Neural cell (in vitro differentiated cells): ENCODE data around the gene GPR25. TPM values are rescaled to one million over a fixed set of nuclear protein-coding genes. Genes with fewer than 3 reads are reported as not detected.

Experiments
- H2AFZ ChIP-seq: fragments of 200-600, 300-800 bp; sonication (generic), shearing (Covaris generic); 2 replicates; pipeline ENCODE4 v1.6.0; 2014; ENCODE audit warnings: low read depth, mild to moderate bottlenecking, antibody characterized with exemption, low read length, moderate library complexity
- H3F3A ChIP-seq: fragments of 200-600 bp; shearing (Covaris generic); 2 replicates; pipeline ENCODE4 v1.6.1; 2016; ENCODE audit warnings: mild to moderate bottlenecking, moderate library complexity, mixed read lengths, antibody characterized with exemption, low read length; ENCODE audit not compliant: insufficient read depth, poor library complexity, severe bottlenecking
- H3K27ac ChIP-seq: fragments of 200-600, 300-800 bp; sonication (generic), shearing (Covaris generic); 2 replicates; pipeline ENCODE4 v1.5.1; 2014; ENCODE audit warnings: mild to moderate bottlenecking, low read length, moderate library complexity
- H3K27me3 ChIP-seq: fragments of 300-800, 200-600 bp; sonication (generic), shearing (Covaris generic); 2 replicates; pipeline ENCODE4 v1.6.0; 2014; ENCODE audit warnings: mild to moderate bottlenecking, low read depth, low read length, moderate library complexity; ENCODE audit not compliant: insufficient read depth
- H3K36me3 ChIP-seq: fragments of 300-800, 200-600 bp; sonication (generic), shearing (Covaris generic); 2 replicates; pipeline ENCODE4 v1.5.1; 2014; ENCODE audit warnings: mild to moderate bottlenecking, antibody characterized with exemption, low read length, moderate library complexity; ENCODE audit not compliant: insufficient read depth
- H3K4me2 ChIP-seq: fragments of 300-800, 200-600 bp; sonication (generic), shearing (Covaris generic); 2 replicates; pipeline ENCODE4 v1.6.0; 2014; ENCODE audit warnings: mild to moderate bottlenecking, low read length
- H3K4me3 ChIP-seq: fragments of 300-800, 200-600 bp; sonication (generic), shearing (Covaris generic); 2 replicates; pipeline ENCODE4 v1.5.1; 2014; ENCODE audit warnings: mild to moderate bottlenecking, low read length, moderate library complexity
- H3K79me2 ChIP-seq: fragments of 200-600 bp; shearing (Covaris generic); replicated peaks from 2 replicates; pipeline ENCODE4 v1.6.0; 2014; ENCODE audit warnings: mild to moderate bottlenecking, low read length, moderate library complexity; ENCODE audit not compliant: insufficient read depth
- H3K9ac ChIP-seq: fragments of 300-800, 200-600 bp; sonication (generic), shearing (Covaris generic); 2 replicates; pipeline ENCODE4 v1.6.1; 2016; ENCODE audit warnings: mild to moderate bottlenecking, low read length, mixed read lengths
- H3K9me2 ChIP-seq: fragments of 200-600 bp; shearing (Covaris generic); 2 replicates; pipeline ENCODE4 v1.6.1; 2016; ENCODE audit warnings: mild to moderate bottlenecking, low read length, mixed read lengths; ENCODE audit not compliant: insufficient read depth
- H3K9me3 ChIP-seq: fragments of 200-600, 300-800 bp; sonication (generic), shearing (Covaris generic); 2 replicates; pipeline ENCODE4 v1.6.1; 2016; ENCODE audit warnings: mild to moderate bottlenecking, mixed run types, low read length, moderate library complexity, mixed read lengths
- H4K20me1 ChIP-seq: fragments of 200-600 bp; shearing (Covaris generic); 2 replicates; pipeline ENCODE4 v1.6.1; 2016; ENCODE audit warnings: mild to moderate bottlenecking, mixed run types; ENCODE audit not compliant: insufficient read depth
- EP300 ChIP-seq: fragments of 450-650 bp; conservative IDR thresholded peaks from 2 replicates; pipeline ENCODE4 v1.6.1; 2014; ENCODE audit warnings: antibody characterized with exemption, mild to moderate bottlenecking, moderate library complexity; ENCODE audit not compliant: poor library complexity, severe bottlenecking
- EZH2 ChIP-seq: fragments of 200-600, 300-800 bp; shearing (Covaris generic), sonication (generic); IDR thresholded peaks from 2 replicates; pipeline ENCODE4 v1.6.1; 2014; ENCODE audit warnings: antibody characterized with exemption, low read length, borderline replicate concordance, mild to moderate bottlenecking; ENCODE audit not compliant: insufficient read depth, poor library complexity, severe bottlenecking
- MXI1 ChIP-seq: fragments of 450-650 bp; conservative IDR thresholded peaks from 2 replicates; pipeline ENCODE4 v1.6.1; 2014; ENCODE audit warnings: antibody characterized with exemption, mild to moderate bottlenecking; ENCODE audit not compliant: poor library complexity, severe bottlenecking
- POLR2AphosphoS5 ChIP-seq: IDR thresholded peaks from 2 replicates; pipeline ENCODE4 v1.6.1; 2012
- RAD21 ChIP-seq: fragments of 450-650 bp; conservative IDR thresholded peaks from 2 replicates; pipeline ENCODE4 v1.6.1; 2014; ENCODE audit warnings: antibody characterized with exemption, mild to moderate bottlenecking, moderate library complexity
- SMC3 ChIP-seq: fragments of 450-650 bp; conservative IDR thresholded peaks from 2 replicates; pipeline ENCODE4 v1.6.1; 2014; ENCODE audit warnings: antibody characterized with exemption, mild to moderate bottlenecking, moderate library complexity; ENCODE audit not compliant: poor library complexity
- TAF1 ChIP-seq: IDR thresholded peaks from 2 replicates; pipeline ENCODE4 v1.6.1; 2012; ENCODE audit warnings: low read depth
- polyA plus RNA-seq: library from polyadenylated mRNA; depleted of rRNA; stranded (reverse); fragments of >200 nt; gene quantifications from 2 replicates; pipeline ENCODE4 v1.2.3, GENCODE V29; 2014
- TF ChIP-seq, protein P1 (sequence below): fragments of 450-650 bp; IDR thresholded peaks from 2 replicates; pipeline ENCODE4 v1.5.1; 2014; ENCODE audit warnings: antibody characterized with exemption, mild to moderate bottlenecking, moderate library complexity; ENCODE audit not compliant: poor library complexity, severe bottlenecking
- TF ChIP-seq, protein P2 (sequence below): IDR thresholded peaks from 2 replicates; pipeline ENCODE4 v1.6.1; 2012; ENCODE audit warnings: borderline replicate concordance

The GPR25 gene
- polyA plus RNA-seq, 1 donor from 2014 or later, result not detected

DNA sequence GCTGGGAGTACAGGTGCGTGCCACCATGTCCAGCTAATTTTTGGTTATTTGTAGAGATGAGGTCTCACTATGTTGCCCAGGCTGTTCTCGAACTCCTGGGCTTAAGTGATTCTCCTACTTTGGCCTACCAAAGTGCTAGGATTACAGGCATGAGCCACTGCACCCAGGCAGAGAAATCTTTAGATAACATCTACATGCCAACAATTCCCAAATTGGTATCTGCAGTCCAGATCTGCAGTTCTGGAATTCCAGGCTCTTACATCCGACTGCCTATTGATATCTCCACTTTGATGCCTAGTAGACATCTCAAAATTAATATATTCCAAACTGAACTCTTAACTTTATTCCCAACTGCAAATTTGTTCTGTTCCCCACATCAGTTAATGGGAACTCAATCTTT, 45.2 kb downstream of the GPR25 start:
- H4K20me1 ChIP-seq, result no peaks in the 10 kb centered on the region
- no peak overlapping the region for H3K9ac ChIP-seq
- H3K79me2 ChIP-seq, result no peaks in the 10 kb centered on the region
- no peak for TF ChIP-seq RAD21
- no peak for TF ChIP-seq SMC3
- TF ChIP-seq POLR2AphosphoS5, result no peak
- TF ChIP-seq, protein P1, sequence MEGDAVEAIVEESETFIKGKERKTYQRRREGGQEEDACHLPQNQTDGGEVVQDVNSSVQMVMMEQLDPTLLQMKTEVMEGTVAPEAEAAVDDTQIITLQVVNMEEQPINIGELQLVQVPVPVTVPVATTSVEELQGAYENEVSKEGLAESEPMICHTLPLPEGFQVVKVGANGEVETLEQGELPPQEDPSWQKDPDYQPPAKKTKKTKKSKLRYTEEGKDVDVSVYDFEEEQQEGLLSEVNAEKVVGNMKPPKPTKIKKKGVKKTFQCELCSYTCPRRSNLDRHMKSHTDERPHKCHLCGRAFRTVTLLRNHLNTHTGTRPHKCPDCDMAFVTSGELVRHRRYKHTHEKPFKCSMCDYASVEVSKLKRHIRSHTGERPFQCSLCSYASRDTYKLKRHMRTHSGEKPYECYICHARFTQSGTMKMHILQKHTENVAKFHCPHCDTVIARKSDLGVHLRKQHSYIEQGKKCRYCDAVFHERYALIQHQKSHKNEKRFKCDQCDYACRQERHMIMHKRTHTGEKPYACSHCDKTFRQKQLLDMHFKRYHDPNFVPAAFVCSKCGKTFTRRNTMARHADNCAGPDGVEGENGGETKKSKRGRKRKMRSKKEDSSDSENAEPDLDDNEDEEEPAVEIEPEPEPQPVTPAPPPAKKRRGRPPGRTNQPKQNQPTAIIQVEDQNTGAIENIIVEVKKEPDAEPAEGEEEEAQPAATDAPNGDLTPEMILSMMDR, result no peak
- TF ChIP-seq TAF1, result no peak
- TF ChIP-seq EP300, result no peak
- TF ChIP-seq EZH2, result no peak
- TF ChIP-seq, protein P2, sequence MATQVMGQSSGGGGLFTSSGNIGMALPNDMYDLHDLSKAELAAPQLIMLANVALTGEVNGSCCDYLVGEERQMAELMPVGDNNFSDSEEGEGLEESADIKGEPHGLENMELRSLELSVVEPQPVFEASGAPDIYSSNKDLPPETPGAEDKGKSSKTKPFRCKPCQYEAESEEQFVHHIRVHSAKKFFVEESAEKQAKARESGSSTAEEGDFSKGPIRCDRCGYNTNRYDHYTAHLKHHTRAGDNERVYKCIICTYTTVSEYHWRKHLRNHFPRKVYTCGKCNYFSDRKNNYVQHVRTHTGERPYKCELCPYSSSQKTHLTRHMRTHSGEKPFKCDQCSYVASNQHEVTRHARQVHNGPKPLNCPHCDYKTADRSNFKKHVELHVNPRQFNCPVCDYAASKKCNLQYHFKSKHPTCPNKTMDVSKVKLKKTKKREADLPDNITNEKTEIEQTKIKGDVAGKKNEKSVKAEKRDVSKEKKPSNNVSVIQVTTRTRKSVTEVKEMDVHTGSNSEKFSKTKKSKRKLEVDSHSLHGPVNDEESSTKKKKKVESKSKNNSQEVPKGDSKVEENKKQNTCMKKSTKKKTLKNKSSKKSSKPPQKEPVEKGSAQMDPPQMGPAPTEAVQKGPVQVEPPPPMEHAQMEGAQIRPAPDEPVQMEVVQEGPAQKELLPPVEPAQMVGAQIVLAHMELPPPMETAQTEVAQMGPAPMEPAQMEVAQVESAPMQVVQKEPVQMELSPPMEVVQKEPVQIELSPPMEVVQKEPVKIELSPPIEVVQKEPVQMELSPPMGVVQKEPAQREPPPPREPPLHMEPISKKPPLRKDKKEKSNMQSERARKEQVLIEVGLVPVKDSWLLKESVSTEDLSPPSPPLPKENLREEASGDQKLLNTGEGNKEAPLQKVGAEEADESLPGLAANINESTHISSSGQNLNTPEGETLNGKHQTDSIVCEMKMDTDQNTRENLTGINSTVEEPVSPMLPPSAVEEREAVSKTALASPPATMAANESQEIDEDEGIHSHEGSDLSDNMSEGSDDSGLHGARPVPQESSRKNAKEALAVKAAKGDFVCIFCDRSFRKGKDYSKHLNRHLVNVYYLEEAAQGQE, result no peak
- H3F3A ChIP-seq, result no peaks in the 10 kb centered on the region
- no peak overlapping the region for H3K4me2 ChIP-seq
- H3K36me3 ChIP-seq, result no peaks in the 10 kb centered on the region
- no peaks in the 10 kb centered on the region for H3K9me2 ChIP-seq
- no peak overlapping the region for H2AFZ ChIP-seq
- no peak overlapping the region for H3K27ac ChIP-seq
- no peaks in the 10 kb centered on the region for H3K9me3 ChIP-seq
- no peaks in the 10 kb centered on the region for H3K27me3 ChIP-seq
- H3K4me3 ChIP-seq, result no peak overlapping the region

DNA sequence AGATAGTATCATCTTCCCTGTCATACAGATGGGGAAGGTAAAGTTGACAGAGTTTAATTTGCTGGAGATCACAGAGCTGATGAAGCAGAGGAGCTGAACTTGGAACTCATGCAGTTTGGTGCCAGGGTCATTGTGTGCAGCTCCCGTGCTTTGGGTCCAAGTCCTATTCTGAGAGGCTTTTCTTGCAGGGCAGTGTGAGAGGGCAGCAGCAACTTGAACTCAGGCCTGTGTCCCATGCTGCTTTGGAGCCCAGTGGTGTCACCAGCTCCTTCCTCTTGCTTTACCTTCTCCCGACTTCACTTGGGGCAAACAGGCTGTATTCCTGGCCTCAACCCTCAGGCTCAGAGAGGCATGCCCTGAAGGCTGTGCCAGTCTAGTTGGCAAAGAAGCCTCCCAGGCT, 46.6 kb downstream of the GPR25 start:
- Histone ChIP-seq H3F3A (no peaks in the 10 kb centered on the region), H3K4me2 (no peak overlapping the region), H3K9ac (no peak overlapping the region), H4K20me1 (no peaks in the 10 kb centered on the region), H3K4me3 (no peak overlapping the region), H3K9me2 (no peaks in the 10 kb centered on the region), H3K27me3 (no peaks in the 10 kb centered on the region), H3K9me3 (no peaks in the 10 kb centered on the region), H2AFZ (no peak overlapping the region), H3K79me2 (no peaks in the 10 kb centered on the region), H3K27ac (no peak overlapping the region), H3K36me3 (no peaks in the 10 kb centered on the region)
- TF ChIP-seq EZH2 (no peak), SMC3 (no peak), MXI1 (no peak), POLR2AphosphoS5 (no peak), RAD21 (no peak), TAF1 (no peak), EP300 (no peak)
- TF ChIP-seq, protein P2, result no peak
- TF ChIP-seq, protein P1, result no peak
